GM18951 (cell line): ENCODE results near the gene PLEKHA5.

Experiments
- POLR2A ChIP-seq: IDR thresholded peaks from 4 replicates; pipeline ENCODE4 v1.6.1; 2011; ENCODE audit warnings: mild to moderate bottlenecking; ENCODE audit not compliant: insufficient read length, insufficient read depth; ENCODE audit errors: extremely low read depth
- in situ Hi-C: fragments of 300-500 bp; cut with MboI; formaldehyde crosslinking; loops from one replicate; pipeline ENCODE4 v1.12.0; 2022; ENCODE audit warnings: low sequenced_read_pairs, mixed read lengths, inconsistent platforms; ENCODE audit not compliant: unreplicated experiment

PLEKHA5 gene

DNA sequence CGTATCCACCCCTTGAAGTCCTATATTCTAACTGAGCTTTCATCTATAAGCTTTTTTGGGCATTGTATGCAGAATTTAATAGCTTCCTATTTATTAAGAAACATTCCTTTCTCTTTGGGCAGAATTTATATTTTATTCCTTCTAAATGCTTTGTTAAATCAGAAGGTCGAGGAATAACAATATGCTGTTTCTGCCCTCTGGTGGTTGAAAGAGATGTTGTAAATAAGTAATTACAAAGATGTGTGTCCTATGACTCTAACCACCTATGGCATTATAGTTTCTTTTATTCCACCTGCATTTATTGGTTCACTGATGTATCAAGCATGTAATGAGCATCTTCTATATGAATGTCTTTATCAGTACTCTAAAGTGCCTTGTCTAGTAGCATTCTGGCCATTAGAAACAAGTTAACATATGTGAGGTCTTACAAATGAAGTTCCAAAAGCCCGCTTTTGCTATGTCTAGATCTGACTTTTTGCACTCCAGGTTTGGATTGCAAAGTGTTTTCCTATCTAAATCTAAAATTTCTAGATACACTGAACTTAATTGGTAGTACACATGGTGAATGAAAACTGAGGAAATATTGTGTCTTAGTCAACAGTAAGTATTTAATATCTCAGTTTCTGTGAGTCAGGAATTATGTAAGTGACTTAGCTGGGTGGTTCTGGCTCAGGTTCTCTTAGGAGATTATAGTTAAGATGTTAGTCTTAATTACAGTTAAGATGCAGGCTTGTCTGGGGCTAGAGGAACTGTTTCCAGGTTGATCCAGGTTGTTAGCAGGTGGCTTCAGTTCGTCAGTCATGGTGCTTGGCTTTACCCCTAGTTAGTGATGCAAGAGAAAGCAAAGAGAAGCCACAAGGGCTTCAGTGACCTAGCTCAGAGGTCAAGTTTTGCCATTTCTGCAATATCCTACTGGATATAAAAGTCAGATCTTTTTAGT is 57.5 kb downstream of the PLEKHA5 start:
- TF ChIP-seq POLR2A = no peak
- in situ Hi-C loops = loop anchor here (25.0 kb wide), 1 partner anchor 325 kb away; no protein-coding TSS in a partner anchor

DNA sequence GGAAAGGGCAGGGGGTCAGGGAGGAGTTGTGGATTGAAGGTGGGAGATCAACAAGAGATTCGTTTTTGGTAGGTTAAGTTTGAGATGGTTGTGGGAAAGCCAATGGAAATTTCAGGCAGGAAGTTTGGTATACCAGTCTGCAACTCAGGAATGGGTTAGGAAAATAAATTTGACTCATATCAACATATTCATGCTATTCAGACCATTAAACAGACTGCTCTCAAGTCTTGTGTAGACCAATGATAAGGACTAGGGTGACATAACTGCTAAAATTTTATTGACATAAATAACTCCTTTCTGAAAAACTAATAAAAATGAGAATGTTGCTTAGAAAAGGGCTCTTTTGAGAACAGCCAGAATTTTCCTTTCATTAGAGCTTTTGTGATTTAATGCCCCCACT is 60.0 kb downstream of the PLEKHA5 start:
- TF ChIP-seq POLR2A = no peak
- in situ Hi-C loops = loop anchor here (25.0 kb wide), 1 partner anchor 327 kb away; no protein-coding TSS in a partner anchor

GRCh38 chr12:19190292-19191031 is 60.9 kb downstream of the PLEKHA5 start:
- in situ Hi-C loops = loop anchor here (25.0 kb wide), 1 partner anchor 328 kb away; no protein-coding TSS in a partner anchor
- TF ChIP-seq POLR2A = no peak

- in situ Hi-C loops = loop anchor here (25.0 kb wide), 1 partner anchor 329 kb away; no protein-coding TSS in a partner anchor
- TF ChIP-seq POLR2A = no peak
Observed at GRCh38 chr12:19191089-19191488, 61.6 kb downstream of the PLEKHA5 start.

- in situ Hi-C loops = loop anchor here (25.0 kb wide), 1 partner anchor 329 kb away; no protein-coding TSS in a partner anchor
- no peak for TF ChIP-seq POLR2A
Observed at GRCh38 chr12:19191563-19191962, 62.0 kb downstream of the PLEKHA5 start.

GRCh38 chr12:19192710-19193109 is 63.2 kb downstream of the PLEKHA5 start:
- in situ Hi-C loops = loop anchor here (25.0 kb wide), 1 partner anchor 330 kb away; no protein-coding TSS in a partner anchor
- TF ChIP-seq POLR2A = no peak

DNA sequence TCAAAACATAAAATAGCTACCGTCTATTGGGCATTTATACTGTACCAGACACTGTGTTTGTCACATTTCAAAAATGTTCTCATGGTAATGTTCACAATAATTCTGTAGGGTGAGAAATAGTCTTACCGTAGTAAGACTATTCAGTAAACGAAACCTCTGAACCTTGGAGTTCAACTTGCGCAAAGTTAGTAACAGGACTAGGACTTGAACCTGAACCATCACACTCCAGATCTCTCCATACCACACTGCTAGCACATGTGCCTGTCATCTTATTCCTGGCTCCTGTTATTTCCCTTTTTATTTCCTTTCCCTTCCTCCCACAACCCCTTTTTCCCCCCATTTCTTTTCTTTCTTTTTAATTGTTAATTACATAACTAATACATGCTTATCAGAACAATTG is 65.4 kb downstream of the PLEKHA5 start:
- TF ChIP-seq POLR2A = no peak

DNA sequence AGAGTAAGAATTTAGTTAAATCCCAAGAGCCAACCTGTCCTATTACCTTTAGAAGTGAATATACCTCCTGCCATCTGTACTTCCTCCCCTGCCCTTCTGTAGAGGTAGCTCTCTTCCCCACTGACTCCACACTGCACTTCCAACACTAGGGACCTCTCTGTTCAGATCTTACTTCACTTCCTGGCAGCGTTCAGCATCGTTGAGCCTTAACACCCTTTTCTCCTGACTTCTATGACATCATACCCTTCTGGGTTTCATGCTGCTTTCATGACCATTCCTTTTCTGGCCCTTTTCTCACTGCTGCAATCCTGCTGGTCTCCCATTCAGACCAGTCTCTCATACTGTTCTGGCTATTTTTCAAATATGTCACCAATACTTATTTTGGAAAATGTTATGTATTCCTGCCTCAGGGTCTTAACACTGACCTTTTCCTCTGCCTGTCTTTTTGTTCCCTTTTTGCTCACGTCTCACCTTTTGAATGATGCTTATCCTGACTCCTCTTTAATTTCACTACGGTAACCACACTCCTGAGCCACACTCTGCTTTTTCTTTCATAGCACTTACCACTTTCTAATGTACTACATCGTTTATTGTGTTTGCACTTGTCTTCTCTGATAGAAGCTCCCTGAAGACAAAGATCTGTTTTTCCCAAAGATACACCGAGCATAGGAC is 67.6 kb downstream of the PLEKHA5 start:
- TF ChIP-seq POLR2A = no peak
- in situ Hi-C loops = loop anchor here (25.0 kb wide), 1 partner anchor 335 kb away; no protein-coding TSS in a partner anchor

More for the DNA sequence above, 65.4 kb downstream of the PLEKHA5 start:
- in situ Hi-C loops = loop anchor here (25.0 kb wide), 1 partner anchor 333 kb away; no protein-coding TSS in a partner anchor

GRCh38 chr12:19198272-19198671 is 68.7 kb downstream of the PLEKHA5 start:
- no peak for TF ChIP-seq POLR2A
- in situ Hi-C loops = loop anchor here (25.0 kb wide), 1 partner anchor 336 kb away; no protein-coding TSS in a partner anchor

DNA sequence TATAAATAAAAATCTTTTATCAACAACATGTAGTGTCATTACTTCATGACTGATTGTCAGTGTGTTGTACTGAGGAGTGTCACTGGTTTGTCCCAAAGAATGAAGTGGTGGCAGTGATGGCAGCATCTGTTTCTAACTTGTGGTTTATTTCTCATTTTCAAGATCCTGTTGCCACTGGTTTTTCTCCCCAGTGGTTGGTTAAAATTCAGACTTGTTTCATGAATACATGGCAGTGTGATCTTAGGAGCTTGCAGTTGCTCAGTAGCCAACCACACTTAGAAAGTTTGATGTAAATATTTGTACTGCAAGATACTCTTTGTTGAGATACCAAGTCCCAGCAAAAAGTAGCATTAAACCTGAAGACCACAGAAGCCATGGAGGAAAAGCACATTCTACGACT is 69.8 kb downstream of the PLEKHA5 start:
- in situ Hi-C loops = loop anchor here (25.0 kb wide), 1 partner anchor 337 kb away; no protein-coding TSS in a partner anchor
- TF ChIP-seq POLR2A = no peak

- no peak for TF ChIP-seq POLR2A
- in situ Hi-C loops = no loop called here
Observed at GRCh38 chr12:19200261-19200660, 70.7 kb downstream of the PLEKHA5 start.

DNA sequence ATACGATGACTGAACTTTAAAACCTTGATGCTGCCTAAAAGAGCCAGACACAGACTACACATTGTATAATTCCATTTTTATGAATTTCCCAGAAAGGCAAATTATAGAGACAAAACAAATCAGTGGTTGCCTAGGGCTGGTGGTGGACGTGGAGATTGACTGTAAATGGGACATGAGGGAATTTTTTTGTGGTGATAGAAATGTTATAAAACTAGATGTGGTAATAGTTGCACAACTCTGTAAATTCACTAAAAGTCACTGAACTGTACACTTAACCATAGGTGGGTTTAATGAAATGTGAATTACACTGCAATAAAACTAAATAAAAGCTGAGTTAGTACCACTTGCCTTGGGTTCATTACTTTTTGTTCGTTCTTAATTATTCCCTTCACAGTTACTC is 72.1 kb downstream of the PLEKHA5 start:
- in situ Hi-C loops = no loop called here
- TF ChIP-seq POLR2A = no peak
